H1 (cell line): ENCODE data around the gene TNIK. TPM values are rescaled to one million over a fixed set of nuclear protein-coding genes. Genes with fewer than 3 reads are reported as not detected.

Experiments
- CEBPB ChIP-seq: IDR thresholded peaks from 2 replicates; pipeline ENCODE4 v1.6.1; 2012; ENCODE audit warnings: low read depth, low read length
- CTBP2 ChIP-seq: IDR thresholded peaks from 2 replicates; pipeline ENCODE4 v1.7.0; 2011; ENCODE audit warnings: borderline replicate concordance, mild to moderate bottlenecking, moderate library complexity, mixed read lengths, low read length; ENCODE audit not compliant: insufficient read depth, insufficient read length
- RAD21 ChIP-seq, 2 experiments: IDR thresholded peaks in 1 of 2; conservative IDR thresholded peaks in 1 of 2; 2 replicates each; pipeline ENCODE4 v1.6.1; 2011; ENCODE audit warnings: low read depth in 2 of 2, low read length in 2 of 2, improper control_type of control experiment in 1 of 2, inconsistent platforms in 1 of 2, mild to moderate bottlenecking in 1 of 2, moderate library complexity in 1 of 2
- SIN3A ChIP-seq, 2 experiments: IDR thresholded peaks in 1 of 2; conservative IDR thresholded peaks in 1 of 2; 2 replicates each; pipeline ENCODE4 v1.6.1; 2011 to 2012; ENCODE audit warnings: low read length in 2 of 2, improper control_type of control experiment in 1 of 2, low read depth in 1 of 2, mild to moderate bottlenecking in 1 of 2
- YY1 ChIP-seq: IDR thresholded peaks from 2 replicates; pipeline ENCODE4 v1.6.1; 2011; ENCODE audit warnings: low read depth, mild to moderate bottlenecking, low read length
- polyA plus RNA-seq, 7 experiments: library from polyadenylated mRNA; depleted of rRNA in 3 of 7; stranded (reverse) in 5 of 7; unstranded in 2 of 7; fragments of >200 nt in 5 of 7; fragments of 200-250 nt in 2 of 7; gene quantifications; 1 replicate in 5 of 7; 2 replicates in 1 of 7; 4 replicates in 1 of 7; pipeline versions ENCODE4 v1.2.1 to v1.2.3, GENCODE V29; 2011 to 2013; ENCODE audit warnings: missing spikeins in 2 of 7, mixed read lengths in 2 of 7
- total RNA-seq: library from RNA; stranded (reverse); fragmentation: NEBNext Ultra II Directional; extraction: Animal tissue kit (Norgen Biotek cat#: 25700); gene quantifications from 2 replicates; pipeline ENCODE4 v1.2.1, GENCODE V29; 2021
- TF ChIP-seq, protein P1 (sequence below): fragments of 300-600 bp; sonication (generic); IDR thresholded peaks from 2 replicates; pipeline ENCODE4 v1.7.1; 2012; ENCODE audit warnings: low read length, moderate library complexity, mild to moderate bottlenecking, inconsistent platforms; ENCODE audit not compliant: insufficient replicate concordance

TNIK gene
- total and polyA plus RNA-seq, 2 of the 8 experiments (the other 6 are each of a cell fraction or from before 2014, with no cell fraction given): 7.4 to 42.0 TPM

DNA sequence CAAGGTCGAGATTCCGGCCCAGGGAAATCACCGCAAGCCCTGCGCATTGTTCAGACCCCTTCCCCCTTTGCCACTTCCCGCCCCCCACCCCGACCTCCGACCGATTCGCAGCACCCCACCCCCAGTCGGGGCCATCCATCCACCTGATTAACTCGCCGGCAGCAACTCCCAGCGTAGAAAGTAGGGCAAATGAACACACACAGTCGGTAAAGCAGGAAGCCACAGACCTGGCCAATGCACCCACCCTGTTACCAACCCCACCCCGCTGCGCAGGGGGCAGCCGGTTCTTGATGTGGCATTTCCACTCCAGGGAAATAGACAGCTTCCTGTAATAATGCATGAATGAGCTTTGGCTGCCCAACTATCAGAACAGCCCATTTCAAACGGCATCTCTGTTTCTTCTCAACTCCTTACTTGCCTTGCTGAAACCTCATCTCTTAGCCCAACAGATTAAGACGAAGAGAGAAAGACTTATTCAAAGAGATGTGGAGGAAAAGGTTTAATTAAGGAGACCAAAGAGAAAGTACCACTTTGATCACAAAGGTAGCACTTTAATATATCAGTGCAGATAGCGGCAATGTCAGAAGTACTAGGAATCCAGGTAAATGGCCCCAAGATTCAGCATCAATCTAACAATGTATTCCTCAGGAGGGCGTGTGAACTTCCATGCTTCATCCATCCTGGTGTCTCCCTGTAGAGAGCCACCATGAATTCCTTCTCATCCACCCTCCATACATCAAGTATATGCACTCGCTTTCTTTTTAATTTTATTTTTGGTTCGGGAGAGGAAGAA, 1.9 kb downstream of the TNIK start (continued):
- TF ChIP-seq, protein P1, sequence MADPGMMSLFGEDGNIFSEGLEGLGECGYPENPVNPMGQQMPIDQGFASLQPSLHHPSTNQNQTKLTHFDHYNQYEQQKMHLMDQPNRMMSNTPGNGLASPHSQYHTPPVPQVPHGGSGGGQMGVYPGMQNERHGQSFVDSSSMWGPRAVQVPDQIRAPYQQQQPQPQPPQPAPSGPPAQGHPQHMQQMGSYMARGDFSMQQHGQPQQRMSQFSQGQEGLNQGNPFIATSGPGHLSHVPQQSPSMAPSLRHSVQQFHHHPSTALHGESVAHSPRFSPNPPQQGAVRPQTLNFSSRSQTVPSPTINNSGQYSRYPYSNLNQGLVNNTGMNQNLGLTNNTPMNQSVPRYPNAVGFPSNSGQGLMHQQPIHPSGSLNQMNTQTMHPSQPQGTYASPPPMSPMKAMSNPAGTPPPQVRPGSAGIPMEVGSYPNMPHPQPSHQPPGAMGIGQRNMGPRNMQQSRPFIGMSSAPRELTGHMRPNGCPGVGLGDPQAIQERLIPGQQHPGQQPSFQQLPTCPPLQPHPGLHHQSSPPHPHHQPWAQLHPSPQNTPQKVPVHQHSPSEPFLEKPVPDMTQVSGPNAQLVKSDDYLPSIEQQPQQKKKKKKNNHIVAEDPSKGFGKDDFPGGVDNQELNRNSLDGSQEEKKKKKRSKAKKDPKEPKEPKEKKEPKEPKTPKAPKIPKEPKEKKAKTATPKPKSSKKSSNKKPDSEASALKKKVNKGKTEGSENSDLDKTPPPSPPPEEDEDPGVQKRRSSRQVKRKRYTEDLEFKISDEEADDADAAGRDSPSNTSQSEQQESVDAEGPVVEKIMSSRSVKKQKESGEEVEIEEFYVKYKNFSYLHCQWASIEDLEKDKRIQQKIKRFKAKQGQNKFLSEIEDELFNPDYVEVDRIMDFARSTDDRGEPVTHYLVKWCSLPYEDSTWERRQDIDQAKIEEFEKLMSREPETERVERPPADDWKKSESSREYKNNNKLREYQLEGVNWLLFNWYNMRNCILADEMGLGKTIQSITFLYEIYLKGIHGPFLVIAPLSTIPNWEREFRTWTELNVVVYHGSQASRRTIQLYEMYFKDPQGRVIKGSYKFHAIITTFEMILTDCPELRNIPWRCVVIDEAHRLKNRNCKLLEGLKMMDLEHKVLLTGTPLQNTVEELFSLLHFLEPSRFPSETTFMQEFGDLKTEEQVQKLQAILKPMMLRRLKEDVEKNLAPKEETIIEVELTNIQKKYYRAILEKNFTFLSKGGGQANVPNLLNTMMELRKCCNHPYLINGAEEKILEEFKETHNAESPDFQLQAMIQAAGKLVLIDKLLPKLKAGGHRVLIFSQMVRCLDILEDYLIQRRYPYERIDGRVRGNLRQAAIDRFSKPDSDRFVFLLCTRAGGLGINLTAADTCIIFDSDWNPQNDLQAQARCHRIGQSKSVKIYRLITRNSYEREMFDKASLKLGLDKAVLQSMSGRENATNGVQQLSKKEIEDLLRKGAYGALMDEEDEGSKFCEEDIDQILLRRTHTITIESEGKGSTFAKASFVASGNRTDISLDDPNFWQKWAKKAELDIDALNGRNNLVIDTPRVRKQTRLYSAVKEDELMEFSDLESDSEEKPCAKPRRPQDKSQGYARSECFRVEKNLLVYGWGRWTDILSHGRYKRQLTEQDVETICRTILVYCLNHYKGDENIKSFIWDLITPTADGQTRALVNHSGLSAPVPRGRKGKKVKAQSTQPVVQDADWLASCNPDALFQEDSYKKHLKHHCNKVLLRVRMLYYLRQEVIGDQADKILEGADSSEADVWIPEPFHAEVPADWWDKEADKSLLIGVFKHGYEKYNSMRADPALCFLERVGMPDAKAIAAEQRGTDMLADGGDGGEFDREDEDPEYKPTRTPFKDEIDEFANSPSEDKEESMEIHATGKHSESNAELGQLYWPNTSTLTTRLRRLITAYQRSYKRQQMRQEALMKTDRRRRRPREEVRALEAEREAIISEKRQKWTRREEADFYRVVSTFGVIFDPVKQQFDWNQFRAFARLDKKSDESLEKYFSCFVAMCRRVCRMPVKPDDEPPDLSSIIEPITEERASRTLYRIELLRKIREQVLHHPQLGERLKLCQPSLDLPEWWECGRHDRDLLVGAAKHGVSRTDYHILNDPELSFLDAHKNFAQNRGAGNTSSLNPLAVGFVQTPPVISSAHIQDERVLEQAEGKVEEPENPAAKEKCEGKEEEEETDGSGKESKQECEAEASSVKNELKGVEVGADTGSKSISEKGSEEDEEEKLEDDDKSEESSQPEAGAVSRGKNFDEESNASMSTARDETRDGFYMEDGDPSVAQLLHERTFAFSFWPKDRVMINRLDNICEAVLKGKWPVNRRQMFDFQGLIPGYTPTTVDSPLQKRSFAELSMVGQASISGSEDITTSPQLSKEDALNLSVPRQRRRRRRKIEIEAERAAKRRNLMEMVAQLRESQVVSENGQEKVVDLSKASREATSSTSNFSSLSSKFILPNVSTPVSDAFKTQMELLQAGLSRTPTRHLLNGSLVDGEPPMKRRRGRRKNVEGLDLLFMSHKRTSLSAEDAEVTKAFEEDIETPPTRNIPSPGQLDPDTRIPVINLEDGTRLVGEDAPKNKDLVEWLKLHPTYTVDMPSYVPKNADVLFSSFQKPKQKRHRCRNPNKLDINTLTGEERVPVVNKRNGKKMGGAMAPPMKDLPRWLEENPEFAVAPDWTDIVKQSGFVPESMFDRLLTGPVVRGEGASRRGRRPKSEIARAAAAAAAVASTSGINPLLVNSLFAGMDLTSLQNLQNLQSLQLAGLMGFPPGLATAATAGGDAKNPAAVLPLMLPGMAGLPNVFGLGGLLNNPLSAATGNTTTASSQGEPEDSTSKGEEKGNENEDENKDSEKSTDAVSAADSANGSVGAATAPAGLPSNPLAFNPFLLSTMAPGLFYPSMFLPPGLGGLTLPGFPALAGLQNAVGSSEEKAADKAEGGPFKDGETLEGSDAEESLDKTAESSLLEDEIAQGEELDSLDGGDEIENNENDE: no peak
- TF ChIP-seq SIN3A (conservative IDR thresholded peaks at IDR 0.05 in 1 of 2, IDR thresholded peaks at IDR 0.05 in 1 of 2; ENCODE audit: low read depth in 1 of 2, low read length in 2 of 2): 0 out of 4 replicates have a peak, but pooled peaks of 1 of the 2 experiments have one; percentile 5
- TF ChIP-seq RAD21 (IDR thresholded peaks at IDR 0.05 in 1 of 2, conservative IDR thresholded peaks at IDR 0.05 in 1 of 2; ENCODE audit: low read depth in 2 of 2, low read length in 2 of 2): no peak
- peak; percentile 5 for TF ChIP-seq CTBP2
- no peak for TF ChIP-seq YY1
- TF ChIP-seq CEBPB: no peak
